PC-9 (cell line): ENCODE measurements around the gene FAM120B. TPM values are rescaled to one million over a fixed set of nuclear protein-coding genes. Genes with fewer than 3 reads are reported as not detected.

Experiments used
- BruUV-seq: library from RNA; stranded (reverse); fragments of 400-500 nt; replicated peaks from 2 replicates; lab custom pipeline; 2021; lab: Mats Ljungman, UMichigan
- CTCF ChIA-PET: fragments of 300-600 bp; sonication (Branson Sonifier 250); formaldehyde crosslinking; loops from one replicate; lab custom pipeline; 2022; ENCODE audit warnings: antibody characterized with exemption; lab: Charles Lee
- POLR2A ChIA-PET: fragments of 300-600 bp; sonication (Branson Sonifier 250); formaldehyde crosslinking; loops from one replicate; lab custom pipeline; 2022; ENCODE audit warnings: antibody characterized with exemption; ENCODE audit not compliant: unreplicated experiment; lab: Charles Lee
- DNase-seq, 2 experiments: peaks; one replicate each; pipeline versions ENCODE4 v3.0.0 to v3.0.0-alpha.2; 2015 to 2022; ENCODE audit warnings: mixed read lengths in 1 of 2
- H2AFZ ChIP-seq: fragments of 200-600 bp; sonication (generic); 2 replicates; pipeline ENCODE4 v1.8.1; 2017; ENCODE audit warnings: antibody characterized with exemption
- H3F3A ChIP-seq: fragments of 200-600 bp; sonication (generic); 2 replicates; pipeline ENCODE4 v1.8.1; 2017; ENCODE audit warnings: antibody characterized with exemption, mild to moderate bottlenecking, low read depth; ENCODE audit not compliant: insufficient read depth
- H3K27ac ChIP-seq: fragments of 200-600 bp; sonication (generic); 2 replicates; pipeline ENCODE4 v1.6.1; 2016; ENCODE audit warnings: mixed run types
- H3K27me3 ChIP-seq: fragments of 200-600 bp; sonication (generic); 2 replicates; pipeline ENCODE4 v1.6.1; 2016; ENCODE audit warnings: low read depth, mixed run types; ENCODE audit not compliant: insufficient read depth
- H3K36me3 ChIP-seq: fragments of 200-600 bp; sonication (generic); 2 replicates; pipeline ENCODE4 v1.6.1; 2016; ENCODE audit warnings: low read depth, mixed run types
- H3K4me1 ChIP-seq: fragments of 200-600 bp; sonication (generic); replicated peaks from 2 replicates; pipeline ENCODE4 v1.6.1; 2016; ENCODE audit warnings: mixed run types; ENCODE audit not compliant: insufficient read depth
- H3K4me2 ChIP-seq: fragments of 200-600 bp; sonication (generic); 2 replicates; pipeline ENCODE4 v1.6.1; 2017; ENCODE audit warnings: mixed run types
- H3K4me3 ChIP-seq: fragments of 200-600 bp; sonication (generic); 2 replicates; pipeline ENCODE4 v1.6.1; 2016; ENCODE audit warnings: mixed run types
- H3K79me2 ChIP-seq: fragments of 200-600 bp; sonication (generic); 2 replicates; pipeline ENCODE4 v1.6.1; 2017; ENCODE audit warnings: low read depth, mixed run types
- H3K9me2 ChIP-seq: fragments of 200-600 bp; sonication (generic); 2 replicates; pipeline ENCODE4 v1.8.1; 2017; ENCODE audit warnings: mild to moderate bottlenecking; ENCODE audit not compliant: insufficient read depth
- H3K9me3 ChIP-seq: fragments of 200-600 bp; sonication (generic); 2 replicates; pipeline ENCODE4 v1.8.1; 2016; ENCODE audit warnings: low read depth; ENCODE audit not compliant: insufficient read depth
- H4K20me1 ChIP-seq: fragments of 200-600 bp; sonication (generic); 2 replicates; pipeline ENCODE4 v1.8.1; 2017; ENCODE audit not compliant: insufficient read depth
- CTCF ChIP-seq: fragments of 200-600 bp; sonication (generic); conservative IDR thresholded peaks from 2 replicates; pipeline ENCODE4 v1.6.1; 2017; ENCODE audit warnings: mixed run types, antibody characterized with exemption, mild to moderate bottlenecking, moderate library complexity
- EZH2 ChIP-seq: fragments of 200-600 bp; sonication (generic); IDR thresholded peaks from 2 replicates; pipeline ENCODE4 v1.8.0; 2017; ENCODE audit warnings: antibody characterized with exemption, low read depth
- intact Hi-C: fragments of 100-400 bp; cut with micrococcal nuclease; formaldehyde crosslinking; loops from one replicate; pipeline ENCODE4 v1.10.0; 2022; ENCODE audit not compliant: unreplicated experiment
- total RNA-seq: library from RNA; stranded (reverse); gene quantifications from 2 replicates; pipeline ENCODE4 v1.2.3, GENCODE V29; 2021

The FAM120B gene
- total RNA-seq, 1 experiment from 2014 or later, result 14.3 TPM

- CTCF ChIA-PET, result no interaction called here
- intact Hi-C loops, result no loop called here
These were observed 53.9 kb downstream of the FAM120B start for GRCh38 chr6:170360476-170360875.

GRCh38 chr6:170361335-170361734, 54.8 kb downstream of the FAM120B start:
- CTCF ChIA-PET, result no interaction called here
- Histone ChIP-seq H3K9me2 (no peaks in the 10 kb centered on the region), H3F3A (no peaks in the 10 kb centered on the region), H3K9me3 (no peaks in the 10 kb centered on the region), H3K4me3 (no peak overlapping the region), H2AFZ (no peak overlapping the region), H4K20me1 (no peaks in the 10 kb centered on the region), H3K27ac (no peak overlapping the region), H3K27me3 (no peaks in the 10 kb centered on the region), H3K4me1 (no peaks in the 10 kb centered on the region), H3K4me2 (no peak overlapping the region), H3K36me3 (no peaks in the 10 kb centered on the region), H3K79me2 (no peaks in the 10 kb centered on the region)
- no peak for DNase-seq
- BruUV-seq, result no TSS peak
- no peak for TF ChIP-seq EZH2
- no peak for TF ChIP-seq CTCF
- POLR2A ChIA-PET, result no interaction called here
- intact Hi-C loops, result no loop called here

More at GRCh38 chr6:170360476-170360875, 53.9 kb downstream of the FAM120B start:
- Histone ChIP-seq H3K4me2 (no peak overlapping the region), H3K27ac (no peak overlapping the region), H3K9me3 (no peaks in the 10 kb centered on the region), H3K79me2 (no peaks in the 10 kb centered on the region), H3K27me3 (no peaks in the 10 kb centered on the region), H3K36me3 (no peaks in the 10 kb centered on the region), H2AFZ (no peak overlapping the region), H3K4me1 (no peaks in the 10 kb centered on the region), H4K20me1 (0 out of 2 replicates have a peak, but pooled peaks cover 2% of the 10 kb centered on the region), H3K4me3 (no peak overlapping the region), H3F3A (no peaks in the 10 kb centered on the region), H3K9me2 (no peaks in the 10 kb centered on the region)
- no TSS peak for BruUV-seq
- no peak for DNase-seq
- POLR2A ChIA-PET, result no interaction called here
- TF ChIP-seq EZH2 (no peak), CTCF (no peak)

DNA sequence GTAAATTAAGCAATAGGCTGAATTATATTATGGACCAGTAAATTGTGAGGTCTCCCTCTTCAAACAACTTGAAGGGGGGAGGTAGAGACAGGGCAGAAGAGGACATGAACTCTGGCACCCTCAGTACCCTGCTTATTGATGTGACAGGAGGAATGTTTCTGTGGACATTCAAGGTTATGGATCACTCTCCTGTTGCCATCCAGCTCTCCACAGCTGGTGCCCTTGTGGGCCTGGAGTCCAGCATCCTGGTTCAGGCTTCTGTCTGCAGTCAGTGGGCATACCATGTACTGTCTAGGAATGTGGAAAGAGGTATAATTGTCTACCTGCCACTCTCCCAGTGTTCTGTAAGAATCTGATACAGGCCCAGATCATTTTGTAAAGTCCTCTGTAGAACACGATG, 55.6 kb downstream of the FAM120B start:
- Histone ChIP-seq H3K4me2 (no peak overlapping the region), H3K9me3 (no peaks in the 10 kb centered on the region), H3K9me2 (no peaks in the 10 kb centered on the region), H2AFZ (no peak overlapping the region), H3K36me3 (no peaks in the 10 kb centered on the region), H3K79me2 (no peaks in the 10 kb centered on the region), H3K27me3 (no peaks in the 10 kb centered on the region), H3F3A (no peaks in the 10 kb centered on the region), H3K27ac (no peak overlapping the region), H3K4me1 (no peaks in the 10 kb centered on the region), H4K20me1 (no peaks in the 10 kb centered on the region), H3K4me3 (no peak overlapping the region)
- BruUV-seq, result no TSS peak
- POLR2A ChIA-PET, result no interaction called here
- CTCF ChIA-PET, result no interaction called here
- no peak for DNase-seq
- intact Hi-C loops, result no loop called here
- TF ChIP-seq CTCF (no peak), EZH2 (no peak)
